ENCODE results near the gene SLC16A12. TPM values are rescaled to one million over a fixed set of nuclear protein-coding genes. Genes with fewer than 3 reads are reported as not detected.
A peak's percentile ranks its signal among the peaks of the same experiment; 100 is the strongest.

The SLC16A12 gene
- total and polyA plus RNA-seq, 5 donors = 2.7 to 7.2 (median 4.4) TPM

- intact Hi-C loops (cut with DNase I) = no loop called here
Measured at GRCh38 chr10:89490596-89491335, 44.6 kb downstream of the SLC16A12 start.

DNA sequence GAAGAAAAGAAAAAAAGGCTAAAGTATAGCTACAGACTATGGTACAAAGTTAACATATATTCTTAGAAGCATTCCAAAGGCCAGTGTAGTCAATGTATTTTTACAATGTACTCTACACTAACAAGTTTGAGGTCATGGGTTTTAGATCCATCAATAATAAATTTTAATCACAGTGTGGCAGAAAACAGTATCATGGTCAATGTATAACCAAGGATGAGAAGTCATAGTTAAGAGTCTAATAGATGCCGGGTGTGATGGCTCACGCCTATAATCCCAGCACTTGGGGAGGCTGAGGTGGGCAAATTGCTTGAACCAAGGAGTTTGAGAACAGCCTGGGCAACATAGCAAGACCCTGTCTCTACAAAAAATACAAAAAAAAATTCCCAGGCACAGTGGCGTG is 53.1 kb downstream of the SLC16A12 start:
- Histone ChIP-seq H3K4me1 (ENCODE audit: control insufficient read depth, insufficient read depth, low read length) (peaks cover 6% of the 10 kb centered on the region), H3K9me3 (ENCODE audit: control insufficient read depth, low read length) (no peaks in the 10 kb centered on the region), H3K27ac (ENCODE audit: low read length) (peak overlapping the region; percentile 81), H3K27me3 (ENCODE audit: control insufficient read depth, insufficient read depth) (no peaks in the 10 kb centered on the region), H3K4me3 (ENCODE audit: low read length) (no peak overlapping the region)
- intact Hi-C loops (cut with DNase I) = loop anchor here in 1 of 4 donors (10.0 kb wide), 1 partner anchor 53 kb away; the partner anchor contains the start of gene SLC16A12
- WGBS = 98% methylated on average over 3 of the region's 3 CpGs
- no peak for DNase-seq
- ATAC-seq = no peak

More at GRCh38 chr10:89490596-89491335, 44.6 kb downstream of the SLC16A12 start:
- Histone ChIP-seq H3K4me1 (ENCODE audit: control insufficient read depth, insufficient read depth, low read length) (no peaks in the 10 kb centered on the region), H3K9me3 (ENCODE audit: control insufficient read depth, low read length) (no peaks in the 10 kb centered on the region), H3K27ac (ENCODE audit: low read length) (no peak overlapping the region), H3K27me3 (ENCODE audit: control insufficient read depth, insufficient read depth) (no peaks in the 10 kb centered on the region), H3K4me3 (ENCODE audit: low read length) (no peak overlapping the region)
- 84% methylated on average over 4 of the region's 4 CpGs for WGBS
- no peak for DNase-seq
- peak in 1 of 2 donors; percentile 11 for ATAC-seq

DNA sequence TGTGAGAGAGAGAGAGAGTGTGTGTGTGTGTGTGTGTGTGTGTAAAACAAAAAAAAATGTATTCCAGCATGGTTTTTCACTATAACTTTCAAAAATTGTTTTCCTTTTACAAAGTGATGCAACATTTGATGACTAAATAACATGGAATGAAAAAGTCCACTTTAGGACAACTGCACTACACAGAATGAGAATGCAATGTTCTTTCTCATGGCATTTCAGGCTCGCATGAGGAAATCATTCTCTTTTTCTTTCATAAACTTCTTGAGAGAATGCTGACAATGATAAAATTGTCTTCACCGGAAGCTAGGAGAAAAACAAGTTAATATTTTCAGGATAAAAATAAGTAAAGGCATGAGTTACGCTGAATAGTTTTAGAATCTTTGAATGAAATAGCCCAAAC is 53.7 kb downstream of the SLC16A12 start:
- peak; percentile 54 to 71 for ATAC-seq
- intact Hi-C loops (cut with DNase I) = loop anchor here in 1 of 4 donors (10.0 kb wide), 1 partner anchor 53 kb away; the partner anchor contains the start of gene SLC16A12
- no peaks in the 10 kb centered on the region for H3K27me3 ChIP-seq (ENCODE audit: control insufficient read depth, insufficient read depth)
- no peaks in the 10 kb centered on the region for H3K9me3 ChIP-seq (ENCODE audit: control insufficient read depth, low read length)
- DNase-seq = no peak
- H3K4me1 ChIP-seq (ENCODE audit: control insufficient read depth, insufficient read depth, low read length) = peaks cover 8% of the 10 kb centered on the region
- no peak overlapping the region for H3K27ac ChIP-seq (ENCODE audit: low read length)
- no peak overlapping the region for H3K4me3 ChIP-seq (ENCODE audit: low read length)
- 44% methylated on average over 3 of the region's 3 CpGs for WGBS

GRCh38 chr10:89479771-89480446 is 55.5 kb downstream of the SLC16A12 start:
- no peak overlapping the region for H3K27ac ChIP-seq (ENCODE audit: low read length)
- intact Hi-C loops (cut with DNase I) = loop anchor here (5.0 to 10.0 kb wide), 3 partner anchors 55 to 72 kb away; partner anchors contain the start of gene SLC16A12 (in 2 of the 4)
- peak in 1 of 3 donors; percentile 41 for DNase-seq
- peak; percentile 30 to 45 for ATAC-seq
- no peak overlapping the region for H3K4me3 ChIP-seq (ENCODE audit: low read length)
- peaks cover 13% of the 10 kb centered on the region for H3K4me1 ChIP-seq (ENCODE audit: control insufficient read depth, insufficient read depth, low read length)
- H3K9me3 ChIP-seq (ENCODE audit: control insufficient read depth, low read length) = no peaks in the 10 kb centered on the region
- no peaks in the 10 kb centered on the region for H3K27me3 ChIP-seq (ENCODE audit: control insufficient read depth, insufficient read depth)
- WGBS = 53% methylated on average over 1 of the region's 1 CpG

GRCh38 chr10:89478739-89479654 is 56.4 kb downstream of the SLC16A12 start:
- intact Hi-C loops (cut with DNase I) = loop anchor here in 3 of 4 donors (5.0 to 10.0 kb wide), 3 partner anchors 56 to 73 kb away; partner anchors contain the start of gene SLC16A12 (in 1 of the 3)
- peak overlapping the region; percentile 69 for H3K27ac ChIP-seq (ENCODE audit: low read length)
- no peak overlapping the region for H3K4me3 ChIP-seq (ENCODE audit: low read length)
- 36% methylated on average over 5 of the region's 5 CpGs for whole genome bisulfite sequencing
- peaks cover 15% of the 10 kb centered on the region for H3K4me1 ChIP-seq (ENCODE audit: control insufficient read depth, insufficient read depth, low read length)
- H3K9me3 ChIP-seq (ENCODE audit: control insufficient read depth, low read length) = no peaks in the 10 kb centered on the region
- peak; percentile 50 to 74 for ATAC-seq
- H3K27me3 ChIP-seq (ENCODE audit: control insufficient read depth, insufficient read depth) = no peaks in the 10 kb centered on the region
- peak in 2 of 3 donors; percentile 19 to 52 for DNase-seq

- Histone ChIP-seq H3K4me3 (ENCODE audit: low read length) (no peak overlapping the region), H3K4me1 (ENCODE audit: control insufficient read depth, insufficient read depth, low read length) (peaks cover 13% of the 10 kb centered on the region), H3K27ac (ENCODE audit: low read length) (peak overlapping the region; percentile 94), H3K9me3 (ENCODE audit: control insufficient read depth, low read length) (no peaks in the 10 kb centered on the region), H3K27me3 (ENCODE audit: control insufficient read depth, insufficient read depth) (no peaks in the 10 kb centered on the region)
- no peak for DNase-seq
- ATAC-seq = no peak
- WGBS = 60% methylated on average over 4 of the region's 4 CpGs
- intact Hi-C loops (cut with DNase I) = loop anchor here in 3 of 4 donors (5.0 to 10.0 kb wide), 3 partner anchors 57 to 74 kb away; partner anchors contain the start of gene SLC16A12 (in 1 of the 3)
Measured at GRCh38 chr10:89478085-89478738, 57.2 kb downstream of the SLC16A12 start.

GRCh38 chr10:89476150-89476549 is 59.2 kb downstream of the SLC16A12 start:
- DNase-seq (no peak), ATAC-seq (peak; percentile 11 to 27)
- Histone ChIP-seq H3K27me3 (ENCODE audit: control insufficient read depth, insufficient read depth) (no peaks in the 10 kb centered on the region), H3K4me3 (ENCODE audit: low read length) (no peak overlapping the region), H3K9me3 (ENCODE audit: control insufficient read depth, low read length) (no peaks in the 10 kb centered on the region), H3K27ac (ENCODE audit: low read length) (peak overlapping the region; percentile 90), H3K4me1 (ENCODE audit: control insufficient read depth, insufficient read depth, low read length) (peaks cover 13% of the 10 kb centered on the region)
- 36% methylated on average over 6 of the region's 6 CpGs for WGBS
- intact Hi-C loops (cut with DNase I) = loop anchor here in 3 of 4 donors (5.0 to 10.0 kb wide), 3 partner anchors 59 to 76 kb away; partner anchors contain the start of gene SLC16A12 (in 1 of the 3)

- H3K4me3 ChIP-seq (ENCODE audit: low read length) = no peak overlapping the region
- intact Hi-C loops (cut with DNase I) = loop anchor here in 3 of 4 donors (5.0 to 10.0 kb wide), 3 partner anchors 59 to 77 kb away; partner anchors contain the start of gene SLC16A12 (in 1 of the 3)
- peak overlapping the region; percentile 90 for H3K27ac ChIP-seq (ENCODE audit: low read length)
- ATAC-seq (peak in 1 of 2 donors; percentile 13), DNase-seq (no peak)
- H3K9me3 ChIP-seq (ENCODE audit: control insufficient read depth, low read length) = no peaks in the 10 kb centered on the region
- WGBS = 28% methylated on average over 4 of the region's 4 CpGs
- no peaks in the 10 kb centered on the region for H3K27me3 ChIP-seq (ENCODE audit: control insufficient read depth, insufficient read depth)
- peaks cover 15% of the 10 kb centered on the region for H3K4me1 ChIP-seq (ENCODE audit: control insufficient read depth, insufficient read depth, low read length)
Measured at GRCh38 chr10:89475591-89475998, 59.8 kb downstream of the SLC16A12 start.

DNA sequence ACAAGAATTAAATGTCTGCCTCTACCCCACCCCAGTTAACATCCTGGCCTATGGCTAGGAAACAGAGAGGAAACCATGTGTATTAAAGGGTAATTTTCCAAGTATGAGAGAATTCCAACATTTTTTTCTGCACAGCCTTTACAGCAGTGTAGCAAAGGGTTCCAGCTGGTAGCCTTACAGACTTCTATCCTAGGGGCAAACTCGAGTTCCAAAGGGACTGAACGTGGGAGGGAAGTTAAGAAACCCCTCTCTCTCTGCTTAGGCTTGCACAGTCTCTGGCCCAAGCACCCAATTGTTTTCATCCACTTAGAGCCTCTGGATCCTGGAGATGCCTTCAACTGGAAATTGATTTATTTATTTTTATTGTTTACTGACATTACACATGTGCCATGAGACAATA is 60.3 kb downstream of the SLC16A12 start:
- DNase-seq = no peak
- H3K27ac ChIP-seq (ENCODE audit: low read length) = peak overlapping the region; percentile 91
- ATAC-seq = peak; percentile 25 to 50
- H3K9me3 ChIP-seq (ENCODE audit: control insufficient read depth, low read length) = no peaks in the 10 kb centered on the region
- H3K4me1 ChIP-seq (ENCODE audit: control insufficient read depth, insufficient read depth, low read length) = peaks cover 15% of the 10 kb centered on the region
- 28% methylated on average over 2 of the region's 2 CpGs for WGBS
- no peak overlapping the region for H3K4me3 ChIP-seq (ENCODE audit: low read length)
- intact Hi-C loops (cut with DNase I) = loop anchor here in 3 of 4 donors (5.0 to 10.0 kb wide), 3 partner anchors 60 to 77 kb away; partner anchors contain the start of gene SLC16A12 (in 1 of the 3)
- no peaks in the 10 kb centered on the region for H3K27me3 ChIP-seq (ENCODE audit: control insufficient read depth, insufficient read depth)

Measured in right cardiac atrium (tissue), 5 donors.